MG63 (cell line): ENCODE data around the gene KCNJ1. TPM values are rescaled to one million over a fixed set of nuclear protein-coding genes. Genes with fewer than 3 reads are reported as not detected.
A peak's percentile ranks its signal among the peaks of the same experiment; 100 is the strongest.

Experiments
- DNase-seq: peaks from one replicate; pipeline ENCODE4 v3.0.0-alpha.2; 2020
- H3K27me3 ChIP-seq: fragments of 250-450 bp; sonication (Bioruptor Pico); 2 replicates; pipeline ENCODE4 v1.5.1; 2020; ENCODE audit warnings: mild to moderate bottlenecking, moderate library complexity
- H3K36me3 ChIP-seq: fragments of 250-450 bp; sonication (Bioruptor Pico); 2 replicates; pipeline ENCODE4 v1.5.1; 2020; ENCODE audit warnings: mild to moderate bottlenecking, moderate library complexity
- H3K4me3 ChIP-seq: fragments of 250-450 bp; sonication (Bioruptor Pico); 2 replicates; pipeline ENCODE4 v1.5.1; 2020; ENCODE audit warnings: mild to moderate bottlenecking, moderate library complexity
- H3K9me3 ChIP-seq: fragments of 250-450 bp; sonication (Bioruptor Pico); 2 replicates; pipeline ENCODE4 v1.5.1; 2020; ENCODE audit warnings: mild to moderate bottlenecking, moderate library complexity
- total RNA-seq: library from RNA; depleted of rRNA; stranded (reverse); fragments of >200 nt; shearing (Covaris generic); gene quantifications from 2 replicates; pipeline ENCODE4 v1.2.3, GENCODE V29; 2014; ENCODE audit warnings: low replicate concordance

KCNJ1 gene
- total RNA-seq, 1 experiment from 2014 or later: not detected

DNA sequence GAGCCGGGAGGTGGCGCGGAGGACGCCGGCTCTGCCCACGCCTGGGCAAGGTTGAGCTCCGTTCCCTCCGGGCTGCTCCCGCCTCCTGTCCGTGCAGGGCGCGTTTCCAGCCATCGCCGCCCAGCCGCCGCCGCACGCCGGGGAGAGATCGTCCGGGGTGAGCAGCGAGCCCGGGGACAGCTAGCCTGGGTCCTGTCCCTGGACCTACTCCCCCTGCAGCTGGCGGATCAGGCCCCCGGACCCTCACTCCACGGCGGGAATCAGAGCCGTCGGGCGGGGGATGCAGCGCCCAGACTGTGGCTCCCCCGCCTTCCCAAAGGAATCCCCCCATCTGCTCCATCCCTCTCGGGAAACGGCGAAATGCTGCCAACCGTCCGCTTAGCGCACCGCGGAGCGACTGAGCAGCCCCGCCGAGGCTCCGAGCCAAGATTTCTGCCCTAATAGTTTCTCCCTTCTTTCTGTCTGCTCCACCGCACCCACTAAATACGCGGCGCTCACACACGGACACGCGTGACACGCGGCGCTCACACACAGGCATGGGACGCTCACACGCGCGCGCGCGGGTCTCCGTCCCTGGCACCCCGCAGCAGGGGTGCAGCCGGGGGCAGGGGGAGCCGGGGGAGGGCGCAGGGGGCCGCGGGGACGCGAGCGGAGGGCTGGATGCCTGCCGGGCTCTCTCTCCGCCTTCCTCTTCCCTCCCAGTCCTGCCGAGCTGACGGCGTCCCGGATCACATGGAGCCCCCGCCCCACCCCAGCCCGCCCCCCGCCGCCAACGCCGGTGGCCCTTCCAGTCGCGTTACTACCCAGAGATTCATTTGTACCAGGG lies 23.7 kb upstream of the KCNJ1 start, which contains the start of gene KCNJ5:
Gene KCNJ5, plus strand, starts transcription at position 814 of the 826 bp plus-strand sequence. CDS start 19,918 bp downstream, outside the sequence.
- H3K36me3 ChIP-seq: no peaks in the 10 kb centered on the region
- H3K9me3 ChIP-seq: no peaks in the 10 kb centered on the region
- peak; percentile 34 for DNase-seq
- H3K27me3 ChIP-seq: peaks cover 11% of the 10 kb centered on the region
- peak within 1 kb of the TSS; percentile 29 for H3K4me3 ChIP-seq

DNA sequence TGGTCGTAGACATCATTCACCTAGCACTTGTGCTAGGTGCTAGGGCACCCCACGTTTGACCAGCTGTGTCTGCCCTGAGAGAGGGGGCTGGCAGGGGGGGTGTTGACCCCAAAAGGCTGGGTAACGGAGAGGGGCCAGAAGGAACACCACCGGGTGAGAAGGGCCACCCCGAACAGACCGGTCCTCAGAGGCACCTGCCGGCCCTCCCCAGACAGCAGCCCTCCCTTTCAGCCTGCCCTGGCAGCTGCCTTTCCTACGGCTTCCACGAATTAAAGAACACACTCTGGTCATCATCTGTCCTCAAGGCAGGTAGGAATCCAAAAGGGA lies 23.1 kb upstream of the KCNJ1 start:
- Histone ChIP-seq H3K27me3 (peaks cover 11% of the 10 kb centered on the region), H3K4me3 (no peak overlapping the region), H3K36me3 (no peaks in the 10 kb centered on the region), H3K9me3 (no peaks in the 10 kb centered on the region)
- DNase-seq: no peak

DNA sequence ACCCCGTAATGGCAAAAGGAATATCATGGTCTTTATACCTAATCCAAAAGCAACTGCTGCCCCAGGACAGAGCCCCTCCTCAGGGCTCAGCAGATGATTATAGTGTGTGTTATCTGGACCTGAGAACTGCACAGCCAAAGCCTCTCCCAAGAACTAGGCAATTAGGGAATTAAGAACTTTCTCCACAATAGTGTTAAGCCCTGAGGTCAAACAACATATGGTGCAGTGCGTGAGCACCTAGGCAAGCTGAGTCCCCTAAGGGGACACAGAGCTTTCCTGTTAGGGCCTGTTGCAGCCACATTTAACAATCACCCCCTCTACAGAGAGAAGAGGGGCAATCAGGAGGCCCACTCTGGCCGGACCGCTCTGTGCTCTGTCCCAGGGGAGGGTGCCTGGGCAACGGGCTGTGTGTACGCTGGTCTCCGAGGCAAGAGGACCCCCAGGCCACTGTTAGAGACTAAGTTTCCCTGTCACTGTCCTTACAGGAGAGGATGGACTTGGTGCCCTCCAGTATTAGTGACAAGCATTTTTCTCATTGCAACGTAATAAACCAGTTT lies 22.6 kb upstream of the KCNJ1 start:
- H3K4me3 ChIP-seq: no peak overlapping the region
- H3K9me3 ChIP-seq: no peaks in the 10 kb centered on the region
- H3K36me3 ChIP-seq: no peaks in the 10 kb centered on the region
- DNase-seq: no peak
- H3K27me3 ChIP-seq: peaks cover 11% of the 10 kb centered on the region

DNA sequence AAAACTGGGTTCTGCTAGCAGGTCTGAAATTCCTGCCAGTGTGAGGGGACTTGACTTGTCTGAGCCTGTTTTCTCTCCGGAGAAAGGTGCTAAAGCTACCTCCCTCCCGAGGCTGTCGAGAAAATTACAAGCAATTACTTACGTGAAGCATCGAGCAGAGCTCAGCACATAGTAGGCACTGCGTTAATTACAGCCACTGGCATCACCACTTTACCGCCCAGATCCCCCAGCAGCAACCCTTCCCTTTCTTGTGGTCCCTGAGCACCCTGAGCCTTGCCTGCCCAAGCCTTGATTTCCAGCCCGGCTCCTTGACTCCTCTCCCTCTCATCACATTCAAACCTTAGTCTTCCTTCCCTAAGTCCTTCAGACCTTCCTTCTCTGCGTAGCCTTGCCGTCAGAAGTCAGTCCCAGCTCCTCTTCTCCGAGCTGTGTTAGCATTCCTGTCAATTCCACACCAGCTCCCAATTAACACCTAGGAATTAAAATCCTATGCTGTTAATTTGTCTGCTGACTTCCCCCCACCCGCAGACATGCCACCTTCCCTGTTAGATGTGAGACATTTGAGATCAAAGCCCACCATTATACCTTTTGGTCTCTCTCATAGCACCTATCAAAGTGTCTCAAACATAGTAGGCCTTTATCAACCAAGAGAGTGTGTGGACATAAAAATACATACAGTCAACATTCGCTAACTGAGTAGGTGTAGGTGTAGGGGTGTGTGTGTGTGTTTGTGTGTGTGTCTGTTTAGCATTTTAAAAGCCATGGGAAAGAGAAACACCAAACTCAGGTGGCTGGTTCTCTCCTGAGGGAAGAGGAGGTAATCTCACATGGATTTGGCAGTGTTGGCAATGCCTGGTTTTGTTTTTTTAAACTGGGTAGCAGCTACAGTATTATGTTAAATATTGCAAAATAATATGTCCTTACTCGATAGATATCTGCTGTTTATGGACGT lies 21.2 kb upstream of the KCNJ1 start:
- Histone ChIP-seq H3K27me3 (peaks cover 13% of the 10 kb centered on the region), H3K4me3 (no peak overlapping the region), H3K9me3 (no peaks in the 10 kb centered on the region), H3K36me3 (no peaks in the 10 kb centered on the region)
- DNase-seq: no peak

DNA sequence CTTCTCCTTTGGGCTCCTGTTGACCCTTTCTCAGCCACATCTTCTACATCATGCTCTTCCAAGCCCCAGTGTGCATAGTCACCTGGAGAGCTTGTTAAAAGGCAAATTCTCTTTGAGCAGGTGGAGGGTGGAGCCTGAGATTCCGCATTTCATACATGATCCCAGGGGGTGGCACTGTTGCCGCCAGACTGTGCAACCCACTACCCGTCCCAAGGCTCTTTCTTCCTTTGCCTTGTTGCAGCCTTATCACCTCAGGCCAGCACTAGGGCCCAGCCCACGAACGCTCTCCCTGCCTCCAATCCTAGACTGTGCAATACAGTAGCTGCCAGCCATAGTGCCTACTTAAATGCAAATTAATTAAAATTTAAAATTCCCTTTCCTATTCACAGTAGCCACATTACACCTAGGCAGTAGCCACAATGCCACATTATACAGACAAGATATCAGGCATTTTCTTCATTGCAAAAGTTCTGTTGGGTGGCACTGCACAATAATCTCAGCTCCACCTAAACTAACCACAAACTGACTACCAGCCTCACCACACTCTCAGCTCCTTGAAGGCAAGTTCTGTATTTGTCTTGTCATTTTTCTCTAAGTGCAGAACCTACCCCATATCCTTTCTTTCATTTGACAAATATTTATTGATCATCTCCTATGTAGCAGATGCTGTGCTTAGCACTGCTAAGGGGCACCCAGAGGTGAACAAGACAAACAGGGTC lies 19.5 kb upstream of the KCNJ1 start:
- peaks cover 19% of the 10 kb centered on the region for H3K27me3 ChIP-seq
- no peak overlapping the region for H3K4me3 ChIP-seq
- no peaks in the 10 kb centered on the region for H3K9me3 ChIP-seq
- H3K36me3 ChIP-seq: no peaks in the 10 kb centered on the region
- no peak for DNase-seq

DNA sequence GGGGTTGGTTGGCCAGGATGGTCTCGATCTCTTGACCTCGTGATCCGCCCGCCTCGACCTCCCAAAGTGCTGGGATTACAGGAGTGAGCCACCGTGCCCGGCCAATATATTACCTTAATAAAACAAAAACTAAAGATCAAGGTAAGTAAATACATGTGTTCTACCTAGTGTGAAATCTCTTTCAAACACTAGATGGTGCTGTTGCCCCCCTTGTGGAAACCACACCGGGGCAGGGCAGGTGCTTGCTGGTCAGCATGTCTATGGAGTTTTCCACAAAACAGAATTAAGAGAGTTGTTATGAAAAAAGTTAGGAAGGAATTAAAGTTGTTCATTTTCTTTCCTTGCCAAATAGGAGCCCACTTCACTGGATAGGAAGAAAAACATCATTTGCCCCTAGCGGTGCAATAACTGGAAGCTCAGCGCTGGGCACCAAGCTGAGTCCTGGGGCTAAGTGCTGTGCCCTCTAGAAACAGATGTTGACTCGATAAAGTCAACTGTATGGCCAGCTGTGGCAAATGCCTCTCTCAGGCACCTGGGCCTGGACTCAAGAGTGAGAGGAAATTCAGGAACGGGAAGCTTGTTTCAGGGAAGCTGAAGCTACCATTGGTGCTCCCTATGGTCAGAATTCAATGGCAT lies 17.7 kb upstream of the KCNJ1 start:
- no peak for DNase-seq
- Histone ChIP-seq H3K36me3 (no peaks in the 10 kb centered on the region), H3K27me3 (peaks cover 11% of the 10 kb centered on the region), H3K9me3 (no peaks in the 10 kb centered on the region), H3K4me3 (no peak overlapping the region)

DNA sequence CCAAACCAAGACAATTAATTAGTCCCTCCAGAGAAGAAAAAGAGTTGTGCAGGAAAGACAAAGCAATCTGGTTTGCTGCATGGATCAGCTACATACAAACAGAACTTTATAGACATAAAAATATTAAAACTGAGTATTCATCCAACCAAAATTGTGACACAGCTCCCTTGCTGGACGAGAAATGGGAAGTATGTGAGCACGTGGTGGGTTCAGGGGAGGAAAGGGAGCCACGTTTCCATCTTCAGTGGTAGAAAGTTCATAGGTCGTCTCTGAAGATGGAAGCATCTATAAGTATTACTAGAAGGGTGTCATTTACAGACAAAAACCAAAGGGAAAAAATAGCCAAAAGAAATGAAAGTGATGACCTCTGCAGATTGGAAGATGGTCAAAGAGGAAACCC lies 17.0 kb upstream of the KCNJ1 start:
- Histone ChIP-seq H3K36me3 (no peaks in the 10 kb centered on the region), H3K4me3 (no peak overlapping the region), H3K27me3 (peaks cover 10% of the 10 kb centered on the region), H3K9me3 (no peaks in the 10 kb centered on the region)
- no peak for DNase-seq

DNA sequence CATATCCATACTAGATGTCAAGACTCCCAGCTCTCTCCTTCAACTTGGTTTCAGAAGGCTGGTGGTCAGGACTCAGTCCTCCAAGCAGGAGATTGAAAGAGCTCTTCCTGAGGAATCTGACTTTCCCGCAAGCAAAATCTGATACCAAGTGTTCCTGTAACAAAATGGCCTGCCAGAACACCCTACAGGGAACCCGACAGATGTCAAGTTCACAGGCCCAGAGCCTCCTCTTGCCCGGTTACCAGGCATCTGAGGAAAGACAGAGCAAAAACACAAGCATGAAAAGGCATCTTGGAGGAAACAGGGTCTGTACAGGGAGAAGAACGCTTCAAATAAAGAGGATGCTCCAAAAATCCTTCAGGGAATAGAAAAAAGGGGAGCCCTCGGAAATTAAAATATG lies 15.4 kb upstream of the KCNJ1 start:
- no peak overlapping the region for H3K4me3 ChIP-seq
- no peaks in the 10 kb centered on the region for H3K36me3 ChIP-seq
- no peak for DNase-seq
- peaks cover 8% of the 10 kb centered on the region for H3K27me3 ChIP-seq
- no peaks in the 10 kb centered on the region for H3K9me3 ChIP-seq

DNA sequence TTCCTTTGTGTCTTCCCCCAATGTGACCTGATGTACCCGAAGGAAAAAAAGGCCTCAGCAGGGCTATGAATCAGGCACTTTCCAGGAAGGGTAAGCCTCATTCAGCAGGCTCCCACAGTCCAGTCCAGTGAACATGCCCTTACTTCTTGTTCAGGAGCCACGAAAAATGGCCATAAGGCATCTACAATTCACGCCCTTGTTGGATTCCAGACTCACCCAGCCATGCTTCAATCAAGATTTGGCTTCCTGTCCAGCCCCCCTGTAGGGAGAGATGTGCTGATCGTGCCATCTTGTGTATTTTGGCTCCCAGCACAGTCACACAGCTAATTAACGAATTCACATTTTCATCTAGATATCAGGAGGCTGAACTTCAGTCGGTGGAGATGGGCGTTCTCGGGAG lies 14.1 kb upstream of the KCNJ1 start:
- H3K27me3 ChIP-seq: peaks cover 8% of the 10 kb centered on the region
- DNase-seq: no peak
- no peaks in the 10 kb centered on the region for H3K9me3 ChIP-seq
- no peak overlapping the region for H3K4me3 ChIP-seq
- H3K36me3 ChIP-seq: no peaks in the 10 kb centered on the region

DNA sequence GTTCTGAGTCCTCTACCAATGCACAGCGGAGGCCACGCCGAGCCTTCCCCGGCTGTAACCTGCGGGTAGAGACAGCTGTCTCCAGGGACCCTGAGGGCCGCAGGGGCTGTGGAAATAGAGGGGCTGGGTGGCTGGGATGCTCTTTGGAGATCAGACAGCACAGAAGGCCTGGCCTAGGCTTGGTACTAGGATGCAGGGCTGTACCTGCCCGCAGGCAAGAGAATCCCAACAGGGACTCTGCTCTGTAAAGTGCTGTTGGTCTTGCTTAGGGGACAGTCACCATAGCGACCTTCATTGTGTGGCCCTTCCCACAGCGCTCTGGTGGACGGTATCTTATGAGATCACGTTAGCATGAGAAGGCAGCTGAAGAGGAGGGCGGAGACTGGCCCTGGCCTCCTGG lies 12.7 kb upstream of the KCNJ1 start:
- no peak for DNase-seq
- no peak overlapping the region for H3K4me3 ChIP-seq

DNA sequence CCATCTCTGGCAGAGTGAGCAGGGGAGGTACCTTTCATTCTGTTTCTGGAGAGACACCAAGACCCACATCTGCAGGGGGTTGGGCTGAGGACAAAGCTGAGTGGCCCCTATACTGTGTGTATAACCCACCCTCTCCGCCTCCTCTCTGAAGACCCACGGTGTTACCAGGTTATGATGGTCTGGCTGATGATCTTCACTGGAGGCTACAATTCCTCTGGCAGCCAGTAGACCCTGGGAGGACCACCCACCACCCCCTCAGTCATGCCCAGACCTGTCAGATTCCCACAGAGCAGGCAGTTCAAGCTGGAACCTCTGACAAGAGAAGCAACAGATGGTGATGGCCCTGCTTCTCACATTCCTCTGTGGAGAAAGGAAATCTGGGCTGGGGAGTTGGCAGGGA lies 11.4 kb upstream of the KCNJ1 start:
- Histone ChIP-seq H3K4me3 (no peak overlapping the region), H3K9me3 (no peaks in the 10 kb centered on the region), H3K27me3 (peaks cover 6% of the 10 kb centered on the region), H3K36me3 (no peaks in the 10 kb centered on the region)
- DNase-seq: no peak

More for the DNA sequence above, 12.7 kb upstream of the KCNJ1 start:
- Histone ChIP-seq H3K36me3 (no peaks in the 10 kb centered on the region), H3K27me3 (peaks cover 8% of the 10 kb centered on the region), H3K9me3 (no peaks in the 10 kb centered on the region)

DNA sequence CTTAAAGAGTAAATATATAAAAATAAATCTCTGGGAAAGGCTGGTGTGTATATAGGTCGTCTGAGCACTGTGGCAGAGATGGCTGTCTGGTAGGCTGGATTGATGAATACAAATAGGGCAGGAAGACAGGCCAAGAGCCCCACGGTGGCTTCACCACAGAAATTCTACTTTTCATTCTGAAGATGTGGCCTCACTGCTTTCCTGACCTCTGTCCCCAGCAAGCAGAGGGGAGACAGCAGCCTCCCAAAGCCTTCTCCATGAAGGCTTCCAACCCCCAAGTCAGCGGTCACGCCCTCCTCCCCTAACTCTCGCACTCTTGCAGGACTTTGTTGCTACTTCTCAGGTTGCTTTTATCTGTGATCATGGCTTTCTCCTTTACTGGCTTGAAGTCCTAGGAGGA lies 10.6 kb upstream of the KCNJ1 start:
- no peak for DNase-seq
- no peaks in the 10 kb centered on the region for H3K36me3 ChIP-seq
- no peaks in the 10 kb centered on the region for H3K9me3 ChIP-seq
- no peak overlapping the region for H3K4me3 ChIP-seq
- peaks cover 2% of the 10 kb centered on the region for H3K27me3 ChIP-seq

DNA sequence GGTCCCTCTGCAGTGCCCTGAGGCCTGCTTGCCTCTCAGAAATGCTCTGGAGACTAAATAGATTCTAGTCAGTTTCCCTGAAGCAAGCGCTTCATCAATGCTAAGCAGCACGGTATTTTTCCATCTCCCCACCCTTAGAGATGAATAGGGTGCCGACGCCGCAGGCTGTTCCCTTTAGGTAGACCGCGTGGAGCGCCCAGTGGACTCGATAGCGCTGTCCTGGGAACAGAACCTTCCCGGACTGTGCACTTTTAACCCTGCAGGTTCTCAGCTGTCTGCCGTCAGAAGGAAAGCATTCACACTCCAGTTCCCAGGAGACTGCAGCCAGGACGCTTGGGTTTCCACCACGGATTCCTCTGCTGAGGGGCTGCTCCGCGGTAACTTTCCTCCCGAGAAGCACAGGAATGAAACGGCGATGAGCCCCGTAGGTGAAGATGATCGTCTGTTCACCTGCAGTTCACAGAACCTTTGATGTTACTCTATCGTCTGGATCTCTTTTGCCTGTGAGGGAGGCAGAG lies 9.1 kb upstream of the KCNJ1 start:
- Histone ChIP-seq H3K4me3 (no peak overlapping the region), H3K36me3 (no peaks in the 10 kb centered on the region), H3K9me3 (no peaks in the 10 kb centered on the region), H3K27me3 (no peaks in the 10 kb centered on the region)
- no peak for DNase-seq

DNA sequence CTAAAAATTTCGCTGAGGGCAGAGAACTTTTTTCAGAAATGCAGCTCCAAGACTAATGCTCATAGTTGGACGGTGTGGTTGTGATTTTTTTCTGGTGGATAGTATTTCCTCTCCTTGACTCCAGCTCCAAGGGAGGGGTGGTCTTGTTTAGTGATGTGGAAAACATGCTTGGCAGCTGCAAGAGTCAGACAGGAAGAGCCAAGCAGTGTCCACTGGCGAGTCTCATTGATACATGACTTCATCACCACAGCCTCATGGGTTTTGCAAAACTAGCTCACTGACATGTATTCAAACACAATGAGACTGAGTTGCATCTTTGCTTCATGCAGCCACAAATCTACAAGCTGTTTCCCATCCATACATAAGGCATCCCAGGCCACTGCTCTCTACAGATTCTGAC lies 7.3 kb upstream of the KCNJ1 start:
- H3K9me3 ChIP-seq: no peaks in the 10 kb centered on the region
- peak; percentile 16 for DNase-seq
- H3K27me3 ChIP-seq: no peaks in the 10 kb centered on the region
- H3K36me3 ChIP-seq: no peaks in the 10 kb centered on the region
- H3K4me3 ChIP-seq: no peak overlapping the region

DNA sequence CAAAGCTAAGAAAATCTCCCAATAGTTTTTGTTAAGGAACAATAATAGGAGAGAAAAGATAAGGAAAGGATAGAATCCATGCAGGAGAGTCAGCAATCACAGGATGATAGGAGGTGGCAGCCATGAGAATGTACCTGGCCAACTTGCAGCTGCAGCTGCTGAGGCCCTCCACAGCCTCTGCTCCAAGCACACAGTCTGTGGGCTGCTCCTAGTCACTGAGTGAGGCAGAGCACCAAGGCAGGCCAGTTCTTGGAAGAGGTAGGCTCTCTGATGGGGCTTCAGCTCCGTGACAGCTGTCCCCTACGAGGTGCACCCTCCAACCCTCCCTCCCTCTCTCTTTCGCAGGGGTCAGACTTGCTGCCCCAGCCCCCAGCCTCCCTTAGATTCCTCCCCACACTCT lies 5.5 kb upstream of the KCNJ1 start:
- H3K9me3 ChIP-seq: no peaks in the 10 kb centered on the region
- H3K4me3 ChIP-seq: no peak overlapping the region
- DNase-seq: no peak
- no peaks in the 10 kb centered on the region for H3K36me3 ChIP-seq
- no peaks in the 10 kb centered on the region for H3K27me3 ChIP-seq

DNA sequence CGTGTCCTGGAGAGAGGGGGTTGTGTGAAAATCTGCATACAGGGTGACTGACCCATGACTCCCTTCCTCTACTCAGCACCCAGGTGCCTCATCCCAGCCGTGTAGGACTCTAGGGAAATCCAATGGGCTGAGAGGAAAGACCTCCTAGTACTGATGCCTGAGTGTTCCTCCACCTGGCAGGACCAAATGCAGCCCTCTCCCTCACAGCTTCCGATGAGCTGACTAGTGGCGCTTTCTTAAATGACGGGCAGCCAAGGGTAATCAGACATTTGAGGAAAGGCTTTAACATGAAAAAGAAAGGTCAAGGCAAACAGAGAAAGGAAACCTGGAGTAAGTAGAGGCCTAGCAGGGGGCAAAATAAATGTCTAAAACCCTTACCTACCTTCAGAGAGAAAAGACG lies 5.0 kb upstream of the KCNJ1 start:
- Histone ChIP-seq H3K36me3 (no peaks in the 10 kb centered on the region), H3K4me3 (no peak overlapping the region), H3K27me3 (no peaks in the 10 kb centered on the region), H3K9me3 (no peaks in the 10 kb centered on the region)
- no peak for DNase-seq
